GM10248 (cell line): ENCODE results near the gene PLD5.

Experiments
- CTCF ChIA-PET: fragments of 300-600 bp; sonication (Branson Sonifier 250); formaldehyde crosslinking; extraction: SDS; loops from one replicate; lab custom pipeline; 2021; ENCODE audit warnings: antibody characterized with exemption; lab: Yijun Ruan, JAX
- POLR2A ChIA-PET: fragments of 350-650 bp; sonication (Branson Sonifier 250); formaldehyde crosslinking; extraction: SDS; loops from one replicate; lab custom pipeline; 2020; ENCODE audit warnings: antibody characterized with exemption; lab: Yijun Ruan, JAX
- DNase-seq: peaks from one replicate; pipeline ENCODE4 v3.0.0; 2012; ENCODE audit errors: extremely low spot score
- TF ChIP-seq, protein P1 (sequence below): IDR thresholded peaks from 2 replicates; pipeline ENCODE4 v1.5.1; 2012; ENCODE audit warnings: mild to moderate bottlenecking, low read depth; ENCODE audit errors: extremely low read depth, missing control alignments, control extremely low read depth

The PLD5 gene

DNA sequence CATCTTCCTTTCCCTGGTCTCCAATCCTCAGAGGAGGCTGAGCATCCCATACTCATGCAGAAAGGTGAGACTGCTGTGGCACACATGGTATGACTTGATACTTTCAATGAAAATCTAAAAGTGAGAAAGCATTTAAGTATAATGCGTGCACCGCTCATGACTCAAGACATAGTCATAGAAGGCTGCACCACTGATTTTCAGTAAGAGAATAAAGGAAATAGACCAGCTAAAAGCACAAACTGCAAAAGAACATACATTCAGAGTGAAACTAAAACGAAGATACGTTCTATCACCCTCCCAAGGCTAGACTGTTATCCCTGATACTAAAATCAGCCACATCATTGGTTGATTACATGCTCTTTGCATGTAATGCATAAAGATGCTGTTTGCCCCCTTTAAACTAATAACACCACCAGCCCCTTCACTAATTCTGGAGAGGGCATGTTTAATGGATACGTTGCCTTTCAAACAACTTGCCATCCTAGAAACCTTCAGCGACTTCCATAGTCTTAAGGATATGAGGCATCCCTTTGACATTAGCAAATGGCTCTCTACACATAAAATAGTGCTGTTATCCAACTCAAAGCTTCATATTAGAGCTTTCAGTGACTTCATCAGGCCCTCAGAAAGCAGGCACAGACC, 2.1 kb downstream of the PLD5 start:
- ChIA-PET CTCF (no interaction called here), POLR2A (no interaction called here)
- TF ChIP-seq, protein P1, sequence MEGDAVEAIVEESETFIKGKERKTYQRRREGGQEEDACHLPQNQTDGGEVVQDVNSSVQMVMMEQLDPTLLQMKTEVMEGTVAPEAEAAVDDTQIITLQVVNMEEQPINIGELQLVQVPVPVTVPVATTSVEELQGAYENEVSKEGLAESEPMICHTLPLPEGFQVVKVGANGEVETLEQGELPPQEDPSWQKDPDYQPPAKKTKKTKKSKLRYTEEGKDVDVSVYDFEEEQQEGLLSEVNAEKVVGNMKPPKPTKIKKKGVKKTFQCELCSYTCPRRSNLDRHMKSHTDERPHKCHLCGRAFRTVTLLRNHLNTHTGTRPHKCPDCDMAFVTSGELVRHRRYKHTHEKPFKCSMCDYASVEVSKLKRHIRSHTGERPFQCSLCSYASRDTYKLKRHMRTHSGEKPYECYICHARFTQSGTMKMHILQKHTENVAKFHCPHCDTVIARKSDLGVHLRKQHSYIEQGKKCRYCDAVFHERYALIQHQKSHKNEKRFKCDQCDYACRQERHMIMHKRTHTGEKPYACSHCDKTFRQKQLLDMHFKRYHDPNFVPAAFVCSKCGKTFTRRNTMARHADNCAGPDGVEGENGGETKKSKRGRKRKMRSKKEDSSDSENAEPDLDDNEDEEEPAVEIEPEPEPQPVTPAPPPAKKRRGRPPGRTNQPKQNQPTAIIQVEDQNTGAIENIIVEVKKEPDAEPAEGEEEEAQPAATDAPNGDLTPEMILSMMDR: no peak
- DNase-seq: no peak

DNA sequence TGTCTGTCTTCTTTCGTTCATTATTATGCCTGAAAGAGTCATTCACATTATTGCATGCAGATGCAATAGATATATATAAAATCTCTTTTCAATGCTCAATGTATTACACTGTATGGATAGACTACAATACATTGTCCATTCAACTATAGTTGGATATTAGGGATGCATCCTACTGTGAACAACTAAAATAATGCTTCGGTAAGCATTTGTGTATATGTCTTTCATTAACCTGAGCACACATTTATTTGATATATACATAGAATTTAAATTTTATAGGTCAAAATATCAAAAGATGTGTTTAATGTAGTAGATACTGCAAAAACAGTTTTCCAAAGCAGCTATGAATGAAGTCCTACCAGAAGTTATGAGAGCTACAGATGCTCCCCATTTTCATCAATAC, 8.9 kb downstream of the PLD5 start:
- ChIA-PET CTCF (no interaction called here), POLR2A (no interaction called here)
- DNase-seq: no peak
- TF ChIP-seq, protein P1: no peak

DNA sequence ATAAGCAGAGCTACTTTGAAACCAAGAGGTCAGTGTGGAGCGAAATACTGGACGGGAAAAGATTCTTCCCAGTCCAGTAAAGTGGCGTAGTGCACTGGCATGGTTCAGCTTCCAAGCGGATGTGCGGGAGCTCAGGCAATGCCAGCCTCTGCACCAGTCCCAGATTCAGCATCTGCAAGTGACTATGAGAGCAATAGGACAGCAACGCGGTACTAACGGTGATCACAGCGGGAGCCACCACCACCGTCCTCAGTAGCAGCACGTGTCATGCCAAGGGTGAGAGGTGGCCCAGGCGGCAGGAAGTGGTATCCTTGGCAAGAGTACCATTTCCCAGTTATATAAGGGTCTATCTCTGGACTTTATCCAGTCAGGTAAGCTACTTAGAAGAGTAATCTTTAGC, 17.8 kb downstream of the PLD5 start:
- no peak for DNase-seq
- TF ChIP-seq, protein P1: no peak

DNA sequence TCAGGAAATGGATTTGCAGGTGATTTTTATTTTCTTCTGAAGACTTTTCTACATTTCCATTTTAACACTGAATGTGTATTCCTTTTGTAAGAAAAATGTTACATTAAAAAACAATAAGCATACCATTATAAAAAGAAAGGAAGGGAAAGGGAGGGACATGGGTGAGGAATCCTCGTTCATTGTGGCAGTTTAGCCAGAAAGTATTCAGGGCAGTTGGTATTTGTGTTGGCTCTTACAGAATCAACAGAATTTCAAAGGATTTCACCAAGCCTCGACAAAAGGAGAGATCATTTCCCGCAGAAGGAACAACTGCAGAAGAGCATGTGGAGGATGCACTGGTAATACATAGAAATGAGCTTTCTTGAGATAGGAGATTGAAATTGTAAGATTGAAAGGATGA, 35.0 kb downstream of the PLD5 start:
- DNase-seq: no peak
- TF ChIP-seq, protein P1: no peak
- POLR2A ChIA-PET: no interaction called here
- CTCF ChIA-PET: no interaction called here

More for the DNA sequence above, 17.8 kb downstream of the PLD5 start:
- POLR2A ChIA-PET: no interaction called here
- CTCF ChIA-PET: interaction anchor here (1.5 to 2.9 kb wide), 3 partner anchors 10 to 13 kb away, joined by 4 to 7 read pairs (median 4); no protein-coding TSS in a partner anchor

DNA sequence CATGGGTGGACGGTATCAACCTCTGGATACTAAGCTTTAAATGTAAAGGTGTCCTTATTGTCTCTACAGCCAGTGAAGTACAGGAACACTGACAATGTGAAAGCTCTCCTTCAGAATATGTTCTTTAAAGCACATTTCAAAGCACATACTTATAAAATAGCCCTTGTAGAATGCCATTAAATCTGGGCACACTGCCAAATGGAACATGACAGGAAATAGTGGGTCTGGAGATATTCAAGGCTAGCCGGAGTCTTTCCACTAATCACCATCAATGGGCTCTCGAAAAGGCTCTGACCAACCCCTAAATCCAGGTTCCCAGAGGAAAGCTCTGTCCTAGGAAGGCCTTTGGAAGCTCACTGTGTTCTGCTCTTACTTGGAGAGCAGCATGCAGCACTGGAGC, 46.6 kb downstream of the PLD5 start:
- DNase-seq: no peak
- POLR2A ChIA-PET: no interaction called here
- TF ChIP-seq, protein P1: no peak
- CTCF ChIA-PET: interaction anchor here (1.0 to 1.2 kb wide), 2 partner anchors 8 to 10 kb away, joined by 3 read pairs; no protein-coding TSS in a partner anchor

DNA sequence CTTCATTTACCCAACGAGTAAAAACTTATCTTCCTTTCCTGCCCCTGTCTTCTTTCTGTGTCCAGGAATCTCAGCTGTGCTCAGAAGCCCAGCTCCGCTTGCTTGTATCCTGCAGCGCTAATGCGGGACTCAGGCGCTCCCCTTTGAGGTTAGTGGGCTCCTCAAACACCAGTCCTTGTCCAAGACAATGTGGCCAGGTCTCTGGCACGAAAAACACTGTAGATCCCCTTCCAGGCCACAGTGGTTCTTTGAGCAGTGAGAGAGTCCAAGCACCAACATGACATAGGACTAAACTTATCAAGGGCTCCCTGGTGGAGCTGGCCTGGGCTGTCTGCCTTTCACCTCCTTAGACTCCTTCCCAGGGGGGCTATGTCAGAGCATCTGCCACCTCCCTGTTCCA, 53.7 kb downstream of the PLD5 start:
- ChIA-PET POLR2A (no interaction called here), CTCF (interaction anchor here (2.0 kb wide), 1 partner anchor 16 kb away, joined by 10 read pairs; no protein-coding TSS in a partner anchor)
- TF ChIP-seq, protein P1: no peak
- no peak for DNase-seq
